ENCODE data around the gene MARVELD3.
"Not testable (repeated sequence)": the region's sequence is repeated elsewhere in the genome, so short reads cannot be mapped to it uniquely, and the experiment has no call there.

Gene MARVELD3

DNA sequence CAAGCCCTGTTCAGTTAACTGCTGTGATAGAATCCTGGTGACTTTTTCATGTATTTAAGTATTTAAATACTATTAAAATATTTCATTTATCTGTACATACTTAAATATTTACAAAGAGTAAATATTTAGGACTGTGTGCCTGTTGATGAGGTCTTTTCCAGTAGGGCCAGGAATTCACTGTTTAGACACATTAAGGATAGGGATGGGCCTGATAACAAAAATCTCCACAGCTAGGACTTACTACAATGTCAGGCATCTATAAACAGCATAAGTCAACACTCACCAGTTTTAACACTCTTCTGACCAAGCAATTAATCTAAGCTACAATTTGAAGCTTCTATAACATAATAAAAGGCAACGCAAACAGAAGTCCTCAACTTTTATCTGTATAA lies 47.6 kb downstream of the MARVELD3 start:
- H3K36me3 ChIP-seq (ENCODE audit: control insufficient read depth, insufficient read depth, low read length), result peaks cover 8% of the 10 kb centered on the region
- no peak overlapping the region for H3K9ac ChIP-seq (ENCODE audit: low read depth, low read length)
- no peaks in the 10 kb centered on the region for H3K9me3 ChIP-seq (ENCODE audit: control insufficient read depth, insufficient read depth, low read length)
- no peak overlapping the region for H3K4me3 ChIP-seq (ENCODE audit: low read depth, low read length)
- H3K4me1 ChIP-seq (ENCODE audit: control insufficient read depth, insufficient read depth, low read length), result no peaks in the 10 kb centered on the region
- no peaks in the 10 kb centered on the region for H3K27me3 ChIP-seq (ENCODE audit: control insufficient read depth, insufficient read depth, low read length)

DNA sequence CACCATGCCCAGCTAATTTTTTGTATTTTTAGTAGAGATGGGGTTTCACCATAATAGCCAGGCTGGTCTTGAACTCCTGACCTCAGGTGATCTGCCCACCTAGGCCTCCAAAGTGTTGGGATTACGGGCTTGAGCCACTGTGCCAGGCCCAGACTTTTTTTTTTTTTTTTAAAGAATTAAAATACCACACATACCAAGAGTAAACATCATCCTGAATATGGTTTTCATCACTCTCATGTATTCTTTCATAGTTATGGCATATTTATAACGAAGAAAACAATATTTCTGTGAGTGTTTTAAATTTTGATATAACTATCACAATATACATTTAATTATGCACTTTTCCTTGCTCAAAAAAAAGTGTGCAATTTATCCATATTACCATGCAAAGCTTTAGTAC lies 48.2 kb downstream of the MARVELD3 start:
- Histone ChIP-seq H3K4me3 (ENCODE audit: low read depth, low read length) (no peak overlapping the region), H3K9me3 (ENCODE audit: control insufficient read depth, insufficient read depth, low read length) (no peaks in the 10 kb centered on the region), H3K36me3 (ENCODE audit: control insufficient read depth, insufficient read depth, low read length) (peaks cover 8% of the 10 kb centered on the region), H3K9ac (ENCODE audit: low read depth, low read length) (no peak overlapping the region), H3K27me3 (ENCODE audit: control insufficient read depth, insufficient read depth, low read length) (no peaks in the 10 kb centered on the region), H3K4me1 (ENCODE audit: control insufficient read depth, insufficient read depth, low read length) (no peaks in the 10 kb centered on the region)

DNA sequence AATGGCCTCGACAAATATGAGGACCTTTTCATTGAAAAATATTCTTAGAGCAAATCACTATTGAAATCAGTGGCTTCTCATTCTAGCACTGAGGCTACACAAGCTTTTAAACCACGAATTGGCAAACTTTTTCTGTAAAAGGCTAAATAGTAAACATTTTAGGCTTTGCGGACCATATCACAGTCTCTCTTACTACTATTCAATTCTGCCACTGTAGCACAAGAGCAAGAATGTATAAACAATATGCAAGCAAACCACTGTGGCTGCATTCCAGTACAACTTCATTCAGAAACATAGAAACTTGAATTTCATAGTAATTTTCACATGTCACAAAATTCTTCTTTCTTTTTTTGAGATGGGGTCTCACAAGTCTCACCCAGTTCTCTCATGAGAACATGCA lies 49.4 kb downstream of the MARVELD3 start:
- Histone ChIP-seq H3K4me1 (ENCODE audit: control insufficient read depth, insufficient read depth, low read length) (no peaks in the 10 kb centered on the region), H3K9ac (ENCODE audit: low read depth, low read length) (no peak overlapping the region), H3K27me3 (ENCODE audit: control insufficient read depth, insufficient read depth, low read length) (no peaks in the 10 kb centered on the region), H3K36me3 (ENCODE audit: control insufficient read depth, insufficient read depth, low read length) (peaks cover 6% of the 10 kb centered on the region), H3K9me3 (ENCODE audit: control insufficient read depth, insufficient read depth, low read length) (no peaks in the 10 kb centered on the region), H3K4me3 (ENCODE audit: low read depth, low read length) (no peak overlapping the region)

DNA sequence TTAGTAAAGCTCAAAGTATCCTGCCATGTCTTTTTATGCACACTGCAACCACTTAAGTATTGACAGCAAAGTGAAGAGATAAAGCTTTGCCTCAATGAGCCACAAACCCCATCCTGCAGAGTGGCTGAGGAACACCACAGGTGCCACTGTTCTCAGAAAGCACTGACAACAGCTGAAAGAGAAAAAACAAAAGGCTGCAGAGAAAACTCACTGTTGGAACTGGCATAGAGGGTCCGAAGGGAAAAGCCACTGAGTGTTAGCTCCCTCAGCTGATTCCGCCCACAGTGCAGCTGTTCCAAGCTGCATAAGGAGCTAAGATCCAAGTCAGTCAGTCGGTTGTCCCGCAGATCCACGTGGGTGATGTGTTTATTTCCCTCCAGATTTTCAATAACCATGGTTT lies 50.3 kb downstream of the MARVELD3 start:
- H3K36me3 ChIP-seq (ENCODE audit: control insufficient read depth, insufficient read depth, low read length), result peaks cover 6% of the 10 kb centered on the region
- no peak overlapping the region for H3K4me3 ChIP-seq (ENCODE audit: low read depth, low read length)
- H3K9ac ChIP-seq (ENCODE audit: low read depth, low read length), result no peak overlapping the region
- no peaks in the 10 kb centered on the region for H3K27me3 ChIP-seq (ENCODE audit: control insufficient read depth, insufficient read depth, low read length)
- no peaks in the 10 kb centered on the region for H3K4me1 ChIP-seq (ENCODE audit: control insufficient read depth, insufficient read depth, low read length)
- H3K9me3 ChIP-seq (ENCODE audit: control insufficient read depth, insufficient read depth, low read length), result no peaks in the 10 kb centered on the region

DNA sequence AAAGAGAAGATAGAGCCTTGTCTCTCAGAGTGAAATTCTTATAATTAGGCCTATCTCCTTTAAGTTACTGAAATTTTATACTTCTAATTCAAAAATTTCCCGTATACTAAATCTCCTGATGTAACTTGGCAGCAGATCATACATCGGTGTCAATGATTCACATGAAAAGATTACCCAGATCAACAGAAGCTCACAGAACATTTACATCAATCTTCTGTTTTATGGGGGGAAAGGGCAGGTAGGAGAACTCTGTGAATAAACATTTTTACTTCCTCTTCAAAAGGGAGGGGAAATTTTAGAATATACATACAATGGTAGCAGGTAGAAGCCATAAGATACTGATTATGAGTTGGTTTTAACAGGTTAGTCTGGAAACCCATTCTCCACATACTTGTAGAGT lies 55.4 kb downstream of the MARVELD3 start:
- H3K4me1 ChIP-seq (ENCODE audit: control insufficient read depth, insufficient read depth, low read length), result no peaks in the 10 kb centered on the region
- no peaks in the 10 kb centered on the region for H3K27me3 ChIP-seq (ENCODE audit: control insufficient read depth, insufficient read depth, low read length)
- H3K9ac ChIP-seq (ENCODE audit: low read depth, low read length), result no peak overlapping the region
- no peaks in the 10 kb centered on the region for H3K9me3 ChIP-seq (ENCODE audit: control insufficient read depth, insufficient read depth, low read length)
- H3K36me3 ChIP-seq (ENCODE audit: control insufficient read depth, insufficient read depth, low read length), result peaks cover 6% of the 10 kb centered on the region
- no peak overlapping the region for H3K4me3 ChIP-seq (ENCODE audit: low read depth, low read length)

DNA sequence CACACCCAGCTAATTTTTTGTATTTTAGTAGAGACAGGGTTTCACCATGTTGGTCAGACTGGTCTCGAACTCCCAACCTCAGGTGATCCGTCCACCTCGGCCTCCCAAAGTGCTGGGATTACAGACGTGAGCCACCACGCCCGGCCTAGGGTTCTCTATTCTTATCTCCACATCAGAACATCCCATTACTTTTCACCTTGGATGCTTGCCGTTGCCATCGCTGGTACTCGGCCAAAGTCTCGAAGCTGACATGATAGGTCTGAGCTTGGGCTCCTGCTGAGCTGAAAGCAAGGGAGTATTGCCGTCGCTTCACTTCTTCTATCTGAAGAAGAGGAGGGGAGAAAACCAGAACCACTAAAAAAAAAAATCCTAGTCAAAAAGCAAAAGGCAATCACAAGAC lies 58.3 kb downstream of the MARVELD3 start:
- not testable (repeated sequence) for H3K9ac ChIP-seq (ENCODE audit: low read depth, low read length); H3K27me3 ChIP-seq (ENCODE audit: control insufficient read depth, insufficient read depth, low read length); H3K9me3 ChIP-seq (ENCODE audit: control insufficient read depth, insufficient read depth, low read length); H3K36me3 ChIP-seq (ENCODE audit: control insufficient read depth, insufficient read depth, low read length); H3K4me1 ChIP-seq (ENCODE audit: control insufficient read depth, insufficient read depth, low read length); H3K4me3 ChIP-seq (ENCODE audit: low read depth, low read length)

Data from iPS-15b (cell line).